ENCODE results near the gene STN1.

The STN1 gene

GRCh38 chr10:103879831-103880230 is 38.2 kb downstream of the STN1 start:
- H3K4me3 Mint-ChIP-seq = no peak overlapping the region
- no peaks in the 10 kb centered on the region for H3K9me3 Mint-ChIP-seq
- no peak for DNase-seq
- no peaks in the 10 kb centered on the region for H3K27me3 Mint-ChIP-seq
- no peak overlapping the region for H3K27ac Mint-ChIP-seq
- H3K4me1 Mint-ChIP-seq = no peaks in the 10 kb centered on the region
- CTCF ChIA-PET = no interaction called here
- peaks cover 66% of the 10 kb centered on the region for H3K36me3 Mint-ChIP-seq

DNA sequence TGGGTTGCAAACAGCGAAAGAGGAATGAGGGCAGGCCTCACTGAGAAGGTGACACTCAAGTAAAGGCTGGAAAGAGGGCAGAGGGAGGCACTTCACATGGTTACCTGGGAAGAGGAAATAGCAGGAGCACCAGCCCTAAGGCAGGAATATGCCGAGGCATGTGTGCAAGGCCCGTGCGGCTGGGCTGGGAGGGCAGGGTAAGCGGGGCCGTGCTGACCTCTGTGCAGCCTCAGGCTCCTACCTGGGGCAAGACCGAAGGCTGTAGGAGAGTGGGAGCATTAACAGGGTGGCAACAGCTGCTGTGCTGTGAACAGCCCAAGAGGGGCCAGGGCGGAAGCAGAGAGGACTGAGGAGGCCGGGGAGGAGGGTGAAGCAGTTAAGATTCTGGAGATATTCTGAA is 38.6 kb downstream of the STN1 start:
- no peaks in the 10 kb centered on the region for H3K4me1 Mint-ChIP-seq
- no peak for DNase-seq
- no peak overlapping the region for H3K27ac Mint-ChIP-seq
- CTCF ChIA-PET = interaction anchor here (0.5 kb wide), 1 partner anchor 132 kb away, joined by 5 read pairs; no protein-coding TSS in a partner anchor
- peaks cover 64% of the 10 kb centered on the region for H3K36me3 Mint-ChIP-seq
- H3K27me3 Mint-ChIP-seq = no peaks in the 10 kb centered on the region
- H3K9me3 Mint-ChIP-seq = no peaks in the 10 kb centered on the region
- no peak overlapping the region for H3K4me3 Mint-ChIP-seq

DNA sequence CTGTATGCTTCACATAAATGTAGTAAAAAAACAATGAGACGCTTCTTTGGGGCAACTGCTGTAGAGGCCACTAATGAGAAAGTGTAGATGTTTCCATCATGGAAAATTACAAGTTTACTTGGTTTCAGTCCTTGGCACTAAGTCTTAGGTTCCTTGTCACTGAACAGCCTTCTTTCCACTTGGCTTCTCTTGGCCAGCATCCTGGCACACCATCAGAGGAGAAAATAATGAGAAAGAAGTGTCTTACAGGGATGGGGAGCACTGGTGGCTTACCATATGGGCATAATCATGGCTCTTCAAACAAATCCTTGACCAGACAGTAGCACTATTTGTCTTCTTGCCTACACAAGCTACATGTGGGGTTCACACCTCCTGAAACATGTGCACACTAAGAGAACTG is 40.1 kb downstream of the STN1 start:
- no peak for DNase-seq
- Mint-ChIP-seq H3K27me3 (no peaks in the 10 kb centered on the region), H3K4me1 (no peaks in the 10 kb centered on the region), H3K36me3 (peaks cover 54% of the 10 kb centered on the region), H3K4me3 (no peak overlapping the region), H3K27ac (no peak overlapping the region), H3K9me3 (no peaks in the 10 kb centered on the region)
- CTCF ChIA-PET = interaction anchor here (0.6 kb wide), 1 partner anchor 144 kb away, joined by 3 read pairs; no protein-coding TSS in a partner anchor

- Mint-ChIP-seq H3K9me3 (no peaks in the 10 kb centered on the region), H3K27me3 (no peaks in the 10 kb centered on the region), H3K36me3 (peaks cover 42% of the 10 kb centered on the region), H3K4me3 (no peak overlapping the region), H3K27ac (no peak overlapping the region), H3K4me1 (no peaks in the 10 kb centered on the region)
- CTCF ChIA-PET = interaction anchor here (0.9 to 2.2 kb wide), 2 partner anchors 164 to 180 kb away, joined by 4 to 5 read pairs; no protein-coding TSS in a partner anchor
- no peak for DNase-seq
Observed at GRCh38 chr10:103876155-103876554, 41.8 kb downstream of the STN1 start.

DNA sequence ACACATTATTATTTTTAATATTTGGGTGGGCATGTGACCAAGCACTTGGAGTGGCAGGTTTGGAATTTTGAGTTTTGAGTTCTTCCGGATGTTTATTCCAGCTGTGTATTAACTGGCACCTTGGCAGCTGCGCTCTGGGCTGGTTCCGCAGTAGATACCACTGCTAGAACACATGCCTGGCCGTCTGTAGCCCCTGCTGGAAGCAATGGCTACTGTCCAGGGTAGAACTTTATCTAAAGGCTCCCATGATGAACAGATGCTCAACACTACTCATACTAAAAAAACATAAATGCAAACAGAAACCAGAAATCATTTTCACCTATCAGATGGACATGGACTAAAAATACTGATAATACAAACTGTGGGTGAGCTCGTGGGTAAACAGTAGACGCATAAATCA is 43.3 kb downstream of the STN1 start:
- CTCF ChIA-PET = interaction anchor here (1.2 to 2.2 kb wide), 3 partner anchors 10 to 178 kb away, joined by 3 to 5 read pairs (median 4); no protein-coding TSS in a partner anchor
- no peaks in the 10 kb centered on the region for H3K4me1 Mint-ChIP-seq
- no peak overlapping the region for H3K27ac Mint-ChIP-seq
- H3K4me3 Mint-ChIP-seq = no peak overlapping the region
- no peak for DNase-seq
- H3K36me3 Mint-ChIP-seq = peaks cover 28% of the 10 kb centered on the region
- no peaks in the 10 kb centered on the region for H3K27me3 Mint-ChIP-seq
- H3K9me3 Mint-ChIP-seq = no peaks in the 10 kb centered on the region

GRCh38 chr10:103872137-103872931 is 45.6 kb downstream of the STN1 start:
- CTCF ChIA-PET = interaction anchor here (1.0 kb wide), 1 partner anchor 160 kb away, joined by 4 read pairs; no protein-coding TSS in a partner anchor
- Mint-ChIP-seq H3K4me3 (no peak overlapping the region), H3K36me3 (peaks cover 6% of the 10 kb centered on the region), H3K4me1 (no peaks in the 10 kb centered on the region), H3K27ac (no peak overlapping the region), H3K9me3 (no peaks in the 10 kb centered on the region), H3K27me3 (no peaks in the 10 kb centered on the region)
- DNase-seq = no peak

- DNase-seq = no peak
- H3K36me3 Mint-ChIP-seq = peaks cover 6% of the 10 kb centered on the region
- H3K9me3 Mint-ChIP-seq = no peaks in the 10 kb centered on the region
- H3K4me3 Mint-ChIP-seq = no peak overlapping the region
- CTCF ChIA-PET = no interaction called here
- H3K4me1 Mint-ChIP-seq = no peaks in the 10 kb centered on the region
- peaks cover 4% of the 10 kb centered on the region for H3K27me3 Mint-ChIP-seq
- no peak overlapping the region for H3K27ac Mint-ChIP-seq
Observed at GRCh38 chr10:103871006-103871405, 47.0 kb downstream of the STN1 start.

GRCh38 chr10:103870516-103870915 is 47.5 kb downstream of the STN1 start:
- Mint-ChIP-seq H3K36me3 (peaks cover 6% of the 10 kb centered on the region), H3K27me3 (peaks cover 4% of the 10 kb centered on the region), H3K4me3 (no peak overlapping the region), H3K4me1 (no peaks in the 10 kb centered on the region), H3K9me3 (peaks cover under 1% of the 10 kb centered on the region), H3K27ac (no peak overlapping the region)
- CTCF ChIA-PET = interaction anchor here (1.0 kb wide), 1 partner anchor 14 kb away, joined by 3 read pairs; no protein-coding TSS in a partner anchor
- no peak for DNase-seq

DNA sequence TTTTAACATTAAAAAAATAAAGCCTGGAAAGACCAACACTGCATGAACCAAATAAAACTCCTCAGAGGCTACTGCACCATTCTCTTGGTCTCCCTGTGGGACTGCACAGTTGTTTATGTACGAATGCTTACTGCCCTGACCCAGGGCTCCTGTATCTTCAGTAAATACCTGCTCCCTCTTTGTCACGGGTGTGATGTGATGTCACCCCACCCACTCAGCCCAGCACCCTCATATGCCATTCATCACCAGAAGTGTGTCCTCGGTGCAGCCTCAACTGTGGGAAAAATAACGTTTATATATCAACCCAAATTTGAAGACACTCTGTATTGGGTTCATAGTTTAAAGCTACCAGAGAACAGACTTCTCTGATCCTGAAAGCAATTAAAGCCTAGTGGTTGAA is 48.6 kb downstream of the STN1 start:
- DNase-seq = no peak
- peaks cover 4% of the 10 kb centered on the region for H3K36me3 Mint-ChIP-seq
- H3K27ac Mint-ChIP-seq = no peak overlapping the region
- peaks cover 10% of the 10 kb centered on the region for H3K9me3 Mint-ChIP-seq
- peaks cover 10% of the 10 kb centered on the region for H3K27me3 Mint-ChIP-seq
- CTCF ChIA-PET = interaction anchor here (0.9 to 1.0 kb wide), 3 partner anchors 13 to 21 kb away, joined by 3 read pairs; no protein-coding TSS in a partner anchor
- no peak overlapping the region for H3K4me3 Mint-ChIP-seq
- no peaks in the 10 kb centered on the region for H3K4me1 Mint-ChIP-seq

DNA sequence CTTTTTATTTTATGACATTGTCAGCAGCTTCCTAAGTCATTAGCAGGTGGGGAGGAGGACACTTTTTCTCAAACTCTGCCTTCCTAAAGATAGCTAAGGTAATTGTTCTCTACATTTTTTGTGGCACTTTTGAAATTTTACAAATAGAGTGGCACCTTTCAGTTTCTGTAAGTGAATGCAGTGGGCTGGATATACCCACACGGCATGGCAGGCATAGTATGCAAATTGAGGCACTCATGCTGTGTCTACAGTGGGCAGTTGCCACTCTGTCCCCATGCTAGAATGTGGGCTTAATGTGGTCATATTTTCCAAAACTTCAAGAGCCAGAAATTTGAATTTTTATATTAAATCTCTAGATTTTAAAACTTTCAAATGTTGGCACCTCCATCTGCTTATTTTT is 49.8 kb downstream of the STN1 start:
- Mint-ChIP-seq H3K27ac (no peak overlapping the region), H3K9me3 (peaks cover 10% of the 10 kb centered on the region), H3K4me1 (no peaks in the 10 kb centered on the region), H3K27me3 (peaks cover 11% of the 10 kb centered on the region), H3K36me3 (peaks cover 4% of the 10 kb centered on the region), H3K4me3 (no peak overlapping the region)
- CTCF ChIA-PET = interaction anchor here (1.0 to 1.4 kb wide), 3 partner anchors 10 to 20 kb away, joined by 3 to 4 read pairs (median 3); partner anchors contain the start of gene SH3PXD2A
- no peak for DNase-seq

DNA sequence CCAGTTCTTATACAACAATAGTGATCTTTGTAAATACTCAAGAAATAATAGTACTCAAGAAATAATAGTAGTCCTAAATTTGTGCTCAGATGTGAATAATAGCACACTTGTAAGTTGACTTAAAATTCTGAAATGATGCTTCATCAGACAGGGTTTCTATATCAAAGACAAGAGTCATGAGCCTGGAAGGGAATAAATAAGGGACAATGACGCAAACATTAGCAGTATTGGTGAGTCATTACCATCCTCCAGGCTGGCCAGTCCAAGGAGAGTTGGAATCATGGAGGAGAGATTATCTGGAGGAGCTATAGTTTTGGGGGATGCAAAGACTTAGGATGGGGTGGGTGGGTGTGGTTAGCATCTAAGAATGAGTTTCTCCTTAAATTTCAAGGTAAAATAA is 56.5 kb downstream of the STN1 start:
- CTCF ChIA-PET = interaction anchor here (0.7 to 3.1 kb wide), 5 partner anchors 13 to 174 kb away, joined by 3 to 37 read pairs (median 3); no protein-coding TSS in a partner anchor
- Mint-ChIP-seq H3K36me3 (no peaks in the 10 kb centered on the region), H3K27ac (no peak overlapping the region), H3K9me3 (peaks cover 10% of the 10 kb centered on the region), H3K27me3 (peaks cover 51% of the 10 kb centered on the region), H3K4me3 (no peak overlapping the region), H3K4me1 (peaks cover under 1% of the 10 kb centered on the region)
- DNase-seq = no peak

- H3K4me1 Mint-ChIP-seq = peaks cover 11% of the 10 kb centered on the region
- H3K27ac Mint-ChIP-seq = no peak overlapping the region
- peak; percentile 73 for DNase-seq
- H3K27me3 Mint-ChIP-seq = peaks cover 59% of the 10 kb centered on the region
- CTCF ChIA-PET = interaction anchor here (1.6 to 3.5 kb wide), 3 partner anchors 11 to 147 kb away, joined by 4 to 74 read pairs (median 17); no protein-coding TSS in a partner anchor
- peaks cover 3% of the 10 kb centered on the region for H3K36me3 Mint-ChIP-seq
- H3K4me3 Mint-ChIP-seq = no peak overlapping the region
- no peaks in the 10 kb centered on the region for H3K9me3 Mint-ChIP-seq
Observed at GRCh38 chr10:103859161-103860086, 58.6 kb downstream of the STN1 start.

- Mint-ChIP-seq H3K9me3 (no peaks in the 10 kb centered on the region), H3K27me3 (peaks cover 70% of the 10 kb centered on the region), H3K36me3 (peaks cover 3% of the 10 kb centered on the region), H3K4me3 (no peak overlapping the region), H3K4me1 (peaks cover 17% of the 10 kb centered on the region), H3K27ac (no peak overlapping the region)
- CTCF ChIA-PET = interaction anchor here (0.7 to 3.5 kb wide), 11 partner anchors 9 to 282 kb away, joined by 3 to 74 read pairs (median 4); no protein-coding TSS in a partner anchor
- no peak for DNase-seq
Observed at GRCh38 chr10:103858360-103858759, 59.6 kb downstream of the STN1 start.

DNA sequence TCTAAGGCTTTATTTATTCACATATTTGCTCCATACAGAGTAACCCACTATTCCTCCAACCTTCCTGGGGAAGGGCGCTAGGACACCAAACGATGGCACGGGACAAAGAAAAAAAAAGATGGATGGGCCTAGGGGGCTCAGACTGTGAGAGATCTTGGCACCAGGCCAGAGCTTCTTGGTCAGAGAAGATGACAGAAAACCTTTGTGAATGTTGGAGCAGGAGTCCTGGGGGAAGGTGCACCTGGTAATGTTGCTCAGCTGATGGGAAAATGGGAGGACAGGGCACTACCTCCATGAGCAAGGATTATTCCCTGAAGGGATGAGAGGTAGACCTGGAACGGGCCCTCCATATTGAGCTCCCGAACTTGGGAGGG is 61.2 kb downstream of the STN1 start:
- Mint-ChIP-seq H3K27ac (no peak overlapping the region), H3K36me3 (peaks cover 3% of the 10 kb centered on the region), H3K4me3 (no peak overlapping the region), H3K9me3 (no peaks in the 10 kb centered on the region), H3K27me3 (peaks cover 81% of the 10 kb centered on the region), H3K4me1 (peaks cover 17% of the 10 kb centered on the region)
- CTCF ChIA-PET = interaction anchor here (0.7 to 3.5 kb wide), 8 partner anchors 8 to 159 kb away, joined by 3 to 74 read pairs (median 4); no protein-coding TSS in a partner anchor
- no peak for DNase-seq
